GM06990 (cell line): ENCODE results near the gene CLRN3.

Experiments used
- DNase-seq: peaks from one replicate; pipeline ENCODE4 v3.0.0-alpha.2; 2011; ENCODE audit not compliant: insufficient read length; ENCODE audit errors: extremely low read depth
- H3K27me3 ChIP-seq: replicated peaks from 2 replicates; pipeline ENCODE4 v1.6.0; 2011; ENCODE audit warnings: low read length; ENCODE audit not compliant: control insufficient read depth, insufficient read depth
- H3K36me3 ChIP-seq: 2 replicates; pipeline ENCODE4 v1.5.1; 2011; ENCODE audit warnings: low read length; ENCODE audit not compliant: control insufficient read depth, insufficient read depth
- H3K4me3 ChIP-seq: replicated peaks from 2 replicates; pipeline ENCODE4 v1.5.1; 2011; ENCODE audit warnings: low read depth, mild to moderate bottlenecking, control low read depth, low read length
- TF ChIP-seq, protein P1 (sequence below): IDR thresholded peaks from 2 replicates; pipeline ENCODE4 v1.5.1; 2011; ENCODE audit warnings: low read length, control low read depth, mild to moderate bottlenecking, inconsistent platforms; ENCODE audit not compliant: insufficient read depth, poor library complexity, severe bottlenecking

CLRN3 gene

DNA sequence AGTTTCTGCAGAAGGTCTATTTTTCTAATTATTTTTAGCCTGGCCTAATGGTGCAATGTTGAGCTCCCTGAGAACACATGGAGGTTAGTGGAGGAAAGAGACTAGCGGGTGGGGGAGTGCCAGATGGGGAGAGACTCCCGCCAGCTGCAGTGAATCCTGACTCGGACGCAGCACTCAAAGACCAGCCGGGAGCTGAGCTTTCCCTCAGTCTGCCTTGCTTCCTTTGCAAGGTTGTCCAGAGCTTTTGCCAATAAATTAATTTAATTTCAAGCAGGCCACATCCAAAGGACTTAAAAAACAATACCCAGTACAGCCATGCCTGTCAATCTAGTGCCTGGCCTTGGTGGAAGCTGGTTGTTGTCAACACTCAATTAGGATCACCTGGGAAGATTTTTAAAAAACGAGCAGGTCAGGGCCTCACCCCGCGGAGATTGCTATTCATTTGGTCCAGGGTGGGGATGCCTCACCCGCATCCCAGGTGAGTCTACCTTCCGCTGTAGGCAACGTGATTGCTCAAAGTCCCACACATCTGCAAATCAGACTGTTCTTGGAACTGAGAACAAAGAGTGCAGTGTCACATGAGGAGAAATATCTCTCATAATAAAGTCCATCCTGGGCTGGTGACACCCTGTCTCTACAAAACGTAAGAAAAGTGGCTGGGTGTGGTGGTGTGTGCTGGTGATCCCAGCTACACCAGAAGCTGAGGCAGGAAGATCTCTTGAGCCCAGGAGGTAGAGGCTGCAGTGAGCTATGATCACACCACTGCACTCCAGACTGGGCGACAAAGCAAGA lies 4.0 kb downstream of the CLRN3 start:
- Histone ChIP-seq H3K4me3 (no peak overlapping the region), H3K36me3 (no peaks in the 10 kb centered on the region), H3K27me3 (peaks cover 1% of the 10 kb centered on the region; the same call in 1 of the 2 replicates)
- no peak for DNase-seq
- TF ChIP-seq, protein P1, sequence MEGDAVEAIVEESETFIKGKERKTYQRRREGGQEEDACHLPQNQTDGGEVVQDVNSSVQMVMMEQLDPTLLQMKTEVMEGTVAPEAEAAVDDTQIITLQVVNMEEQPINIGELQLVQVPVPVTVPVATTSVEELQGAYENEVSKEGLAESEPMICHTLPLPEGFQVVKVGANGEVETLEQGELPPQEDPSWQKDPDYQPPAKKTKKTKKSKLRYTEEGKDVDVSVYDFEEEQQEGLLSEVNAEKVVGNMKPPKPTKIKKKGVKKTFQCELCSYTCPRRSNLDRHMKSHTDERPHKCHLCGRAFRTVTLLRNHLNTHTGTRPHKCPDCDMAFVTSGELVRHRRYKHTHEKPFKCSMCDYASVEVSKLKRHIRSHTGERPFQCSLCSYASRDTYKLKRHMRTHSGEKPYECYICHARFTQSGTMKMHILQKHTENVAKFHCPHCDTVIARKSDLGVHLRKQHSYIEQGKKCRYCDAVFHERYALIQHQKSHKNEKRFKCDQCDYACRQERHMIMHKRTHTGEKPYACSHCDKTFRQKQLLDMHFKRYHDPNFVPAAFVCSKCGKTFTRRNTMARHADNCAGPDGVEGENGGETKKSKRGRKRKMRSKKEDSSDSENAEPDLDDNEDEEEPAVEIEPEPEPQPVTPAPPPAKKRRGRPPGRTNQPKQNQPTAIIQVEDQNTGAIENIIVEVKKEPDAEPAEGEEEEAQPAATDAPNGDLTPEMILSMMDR, result no peak

DNA sequence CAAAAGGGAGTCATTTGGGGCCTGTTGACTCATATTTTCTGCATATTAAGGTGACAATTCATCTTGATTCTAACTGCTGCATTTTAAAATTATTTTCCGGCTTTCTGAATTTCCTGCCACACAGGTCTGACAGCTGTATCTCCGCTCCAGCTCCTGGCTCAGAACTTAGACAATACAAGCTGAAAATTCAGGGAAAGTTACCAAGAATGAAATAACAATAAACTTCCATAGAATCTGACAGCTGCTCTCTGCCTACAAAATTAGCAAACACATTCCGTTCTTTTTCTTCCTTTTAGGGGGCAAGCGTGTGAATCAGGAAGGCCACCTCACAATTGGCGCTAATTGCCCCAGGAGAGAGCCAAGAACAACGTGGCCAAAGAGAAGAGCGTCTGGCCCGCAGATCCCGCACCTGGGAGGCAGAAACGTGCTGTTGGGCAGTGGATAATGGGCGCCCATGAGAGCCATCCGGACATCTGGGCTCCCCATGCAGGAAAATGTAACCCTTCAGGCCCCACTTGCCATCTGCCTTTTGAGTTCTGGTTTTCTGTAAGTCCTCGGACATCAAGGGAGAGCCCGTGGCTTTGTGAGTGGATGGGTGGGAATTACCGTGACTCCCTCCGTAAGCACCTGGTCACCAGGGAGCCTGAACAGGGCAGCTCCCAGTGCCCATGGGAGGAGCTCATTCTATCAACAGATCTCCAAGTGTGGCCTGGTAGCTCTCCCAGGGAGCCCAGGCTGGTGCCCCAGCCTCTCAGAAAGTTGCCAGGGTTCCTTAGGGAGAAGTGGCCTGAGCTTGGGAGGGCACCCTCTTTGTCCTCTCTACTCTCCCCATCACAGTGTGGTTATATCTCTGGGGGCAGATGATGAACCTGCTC lies 5.0 kb downstream of the CLRN3 start:
- no peak for DNase-seq
- H3K36me3 ChIP-seq, result no peaks in the 10 kb centered on the region
- H3K4me3 ChIP-seq, result no peak overlapping the region
- peaks cover 1% of the 10 kb centered on the region; the same call in 1 of the 2 replicates for H3K27me3 ChIP-seq
- TF ChIP-seq, protein P1, result no peak

DNA sequence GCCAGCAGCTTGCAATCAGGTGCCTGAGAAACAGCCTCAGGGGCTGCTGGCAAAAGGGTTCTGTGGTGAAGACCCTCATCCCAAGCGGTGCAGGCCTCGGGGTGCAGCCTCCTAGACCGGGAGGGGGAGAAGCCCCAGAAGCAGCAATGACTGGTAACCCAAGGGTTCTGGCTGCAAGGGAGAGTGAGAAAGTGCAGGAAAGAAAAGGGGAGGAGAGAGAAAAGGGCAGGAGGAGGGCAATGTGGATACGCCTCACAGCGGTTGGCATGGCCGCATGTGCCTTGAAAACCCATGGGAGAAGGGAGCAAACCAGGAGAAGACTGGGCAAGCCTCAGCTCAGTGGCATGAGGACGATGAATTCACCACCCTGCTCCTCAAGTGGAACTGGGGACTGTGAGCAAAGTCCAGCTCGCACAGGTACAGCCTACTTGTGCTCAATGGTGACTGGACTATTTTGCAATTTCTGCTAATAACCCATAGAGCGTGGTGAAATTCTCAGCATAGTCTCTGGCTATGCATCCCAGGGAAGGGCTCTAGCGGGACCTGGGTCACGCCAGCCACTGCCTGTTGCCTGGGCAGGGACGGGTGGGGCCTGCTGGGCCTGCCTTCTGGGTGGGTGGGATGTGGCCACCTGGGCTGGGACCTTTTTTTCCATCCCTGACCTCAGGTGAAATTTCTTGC lies 6.2 kb downstream of the CLRN3 start:
- H3K36me3 ChIP-seq, result no peaks in the 10 kb centered on the region
- DNase-seq, result no peak
- TF ChIP-seq, protein P1, result no peak
- H3K27me3 ChIP-seq, result peaks cover 1% of the 10 kb centered on the region; the same call in 1 of the 2 replicates
- no peak overlapping the region for H3K4me3 ChIP-seq

DNA sequence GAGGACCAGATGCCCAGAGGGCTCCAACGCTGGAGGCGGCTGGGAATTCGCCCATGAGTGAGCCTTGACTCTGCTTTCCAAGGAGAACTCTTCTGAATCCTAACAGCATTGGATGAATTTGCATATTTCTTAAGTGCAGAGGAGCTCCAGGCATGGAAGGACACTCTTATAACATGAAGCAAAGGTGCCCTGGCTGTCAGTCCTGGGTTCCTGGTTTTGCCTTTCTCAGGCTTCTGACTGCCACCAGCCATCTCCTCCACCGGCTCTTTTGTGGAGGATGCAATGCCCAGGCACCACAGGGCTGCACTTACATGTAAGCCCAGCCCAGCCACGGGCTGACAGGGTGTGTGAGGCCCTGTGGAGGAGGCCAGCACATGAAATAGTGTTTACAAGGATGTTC lies 8.2 kb downstream of the CLRN3 start:
- H3K27me3 ChIP-seq, result peaks cover 1% of the 10 kb centered on the region; the same call in 1 of the 2 replicates
- H3K36me3 ChIP-seq, result no peaks in the 10 kb centered on the region
- TF ChIP-seq, protein P1, result no peak
- no peak for DNase-seq
- no peak overlapping the region for H3K4me3 ChIP-seq

DNA sequence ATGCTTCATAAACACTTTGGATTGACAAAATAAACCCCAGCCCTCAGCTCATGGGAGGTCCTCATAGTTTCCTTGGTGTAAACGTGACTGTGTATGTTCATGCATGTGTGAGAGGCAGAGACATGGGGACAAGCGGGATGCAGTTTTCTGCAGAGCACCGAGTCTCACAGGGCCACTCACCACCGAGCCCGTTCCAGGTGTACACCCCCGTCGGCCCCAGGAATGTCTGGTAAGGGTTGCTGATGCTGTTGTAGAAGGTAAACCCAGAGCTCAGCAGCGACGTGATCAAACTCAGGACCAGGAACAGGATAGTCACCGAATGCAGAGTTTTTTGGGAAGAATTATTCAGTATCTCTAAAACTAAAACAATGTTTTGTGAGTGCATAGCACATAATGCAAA lies 9.2 kb downstream of the CLRN3 start:
- DNase-seq, result no peak
- TF ChIP-seq, protein P1, result no peak
- Histone ChIP-seq H3K27me3 (peaks cover 1% of the 10 kb centered on the region; the same call in 1 of the 2 replicates), H3K4me3 (no peak overlapping the region), H3K36me3 (no peaks in the 10 kb centered on the region)
